ENCODE measurements around the gene IFI35. TPM values are rescaled to one million over a fixed set of nuclear protein-coding genes. Genes with fewer than 3 reads are reported as not detected.

IFI35 gene
- total and polyA plus RNA-seq, 11 donors: 8.4 to 66.7 (median 11.9) TPM

GRCh38 chr17:43014020-43014648, 7.5 kb downstream of the IFI35 start:
- H3K4me1 ChIP-seq: peaks cover 8 to 81% (median 69%) of the 10 kb centered on the region in 12 donors
- H3K4me3 ChIP-seq: no peak overlapping the region
- DNase-seq: peak in 2 of 5 donors; percentile 36 to 49
- peak overlapping the region in 11 of 12 donors; percentile 52 to 82 (median 71) for H3K27ac ChIP-seq
- ATAC-seq: peak in 3 of 4 donors; percentile 1 to 13 (median 10)
- H3K27me3 ChIP-seq: no peaks in the 10 kb centered on the region
- H3K36me3 ChIP-seq: peaks cover 0 to 75% (median 44%) of the 10 kb centered on the region in 9 donors
- intact Hi-C loops (cut with DNase I): loop anchor here in 1 of 10 donors (10.0 kb wide), 1 partner anchor 141 kb away; no protein-coding TSS in a partner anchor
- 53 to 69% (median 62%) methylated on average over 12 of the region's 12 CpGs for WGBS, 4 donors
- H3K9me3 ChIP-seq: no peaks in the 10 kb centered on the region
- TF ChIP-seq POLR2A (IDR thresholded peaks at IDR 0.05) (no peak), CTCF (IDR thresholded peaks at IDR 0.05) (no peak)

- Histone ChIP-seq H3K4me3 (no peak overlapping the region), H3K4me1 (peaks cover 8 to 88% (median 74%) of the 10 kb centered on the region in 12 donors), H3K36me3 (peaks cover 0 to 75% (median 44%) of the 10 kb centered on the region in 9 donors), H3K27ac (peak overlapping the region; percentile 52 to 82 (median 70)), H3K27me3 (no peaks in the 10 kb centered on the region), H3K9me3 (no peaks in the 10 kb centered on the region)
- DNase-seq (peak in 1 of 5 donors; percentile 35), ATAC-seq (peak; percentile 0 to 35 (median 12))
- WGBS, 4 donors: 66 to 77% (median 69%) methylated on average over 8 of the region's 8 CpGs
- intact Hi-C loops (cut with DNase I): loop anchor here in 2 of 10 donors (5.0 to 10.0 kb wide), 2 partner anchors 140 to 152 kb away; no protein-coding TSS in a partner anchor
- TF ChIP-seq POLR2A (IDR thresholded peaks at IDR 0.05): no peak
- no peak for TF ChIP-seq CTCF (IDR thresholded peaks at IDR 0.05)
Measured at GRCh38 chr17:43014649-43015542, 8.3 kb downstream of the IFI35 start.

- 44 to 61% (median 55%) methylated on average over 9 of the region's 9 CpGs for WGBS, 4 donors
- DNase-seq (peak; percentile 76 to 91 (median 81)), ATAC-seq (peak; percentile 55 to 85 (median 62))
- TF ChIP-seq CTCF (IDR thresholded peaks at IDR 0.05) (no peak), POLR2A (IDR thresholded peaks at IDR 0.05) (no peak)
- no peak overlapping the region for H3K4me3 ChIP-seq
- H3K9me3 ChIP-seq: no peaks in the 10 kb centered on the region
- H3K27me3 ChIP-seq: no peaks in the 10 kb centered on the region
- intact Hi-C loops (cut with DNase I): loop anchor here in 2 of 10 donors (5.0 to 10.0 kb wide), 2 partner anchors 139 to 152 kb away; no protein-coding TSS in a partner anchor
- H3K4me1 ChIP-seq: peaks cover 6 to 89% (median 75%) of the 10 kb centered on the region in 12 donors
- H3K36me3 ChIP-seq: peaks cover 0 to 71% (median 44%) of the 10 kb centered on the region in 9 donors
- peak overlapping the region; percentile 52 to 82 (median 70) for H3K27ac ChIP-seq
Measured at GRCh38 chr17:43015579-43015978, 9.0 kb downstream of the IFI35 start.
